HG03097 (cell line): ENCODE data around the gene CCL2.
"Not testable (repeated sequence)": the region's sequence is repeated elsewhere in the genome, so short reads cannot be mapped to it uniquely, and the experiment has no call there.

Source experiments
- ATAC-seq: cut with Tn5 transposase; IDR thresholded peaks from one replicate; pipeline ENCODE4 v1.9.1; 2021; ENCODE audit not compliant: unreplicated experiment, low FRiP score

Gene CCL2

GRCh38 chr17:34254651-34255380, at the start of gene CCL2:
Gene CCL2 (plus strand): TSS chr17:34255285. CDS start chr17:34255350, 65 bp downstream.
- ATAC-seq, result no peak

GRCh38 chr17:34205401-34205800, 49.7 kb upstream of the CCL2 start:
- no peak for ATAC-seq

GRCh38 chr17:34206569-34206968, 48.5 kb upstream of the CCL2 start:
- no peak for ATAC-seq

GRCh38 chr17:34207572-34207971, 47.5 kb upstream of the CCL2 start:
- no peak for ATAC-seq

- no peak for ATAC-seq
Observed at GRCh38 chr17:34218748-34219147, 36.3 kb upstream of the CCL2 start.

GRCh38 chr17:34219405-34219804, 35.7 kb upstream of the CCL2 start:
- no peak for ATAC-seq

- ATAC-seq, result no peak
Observed at GRCh38 chr17:34220045-34220751, 34.9 kb upstream of the CCL2 start.

- ATAC-seq, result no peak
Observed at GRCh38 chr17:34220752-34221395, 34.2 kb upstream of the CCL2 start.

GRCh38 chr17:34221411-34221810, 33.7 kb upstream of the CCL2 start:
- ATAC-seq, result no peak

- ATAC-seq, result no peak
Observed at GRCh38 chr17:34222722-34223497, 32.2 kb upstream of the CCL2 start.

GRCh38 chr17:34225046-34225445, 30.0 kb upstream of the CCL2 start:
- ATAC-seq, result no peak

- ATAC-seq, result no peak
Observed at GRCh38 chr17:34226011-34226743, 28.9 kb upstream of the CCL2 start.

GRCh38 chr17:34226744-34227034, 28.4 kb upstream of the CCL2 start:
- ATAC-seq, result no peak

- not testable (repeated sequence) for ATAC-seq
Observed at GRCh38 chr17:34227293-34227692, 27.8 kb upstream of the CCL2 start.

GRCh38 chr17:34227707-34228106, 27.4 kb upstream of the CCL2 start:
- no peak for ATAC-seq

- ATAC-seq, result no peak
Observed at GRCh38 chr17:34228781-34229180, 26.3 kb upstream of the CCL2 start.

GRCh38 chr17:34230342-34230741, 24.7 kb upstream of the CCL2 start:
- no peak for ATAC-seq

GRCh38 chr17:34234616-34235015, 20.5 kb upstream of the CCL2 start:
- no peak for ATAC-seq

GRCh38 chr17:34235389-34236028, 19.6 kb upstream of the CCL2 start:
- ATAC-seq, result no peak
